HepG2 (cell line): ENCODE results near the gene ZNF444. TPM values are rescaled to one million over a fixed set of nuclear protein-coding genes. Genes with fewer than 3 reads are reported as not detected.

Experiments
- AHR ChIP-seq: IDR thresholded peaks from 2 replicates; pipeline ENCODE4 v1.6.1; 2018; ENCODE audit warnings: missing genetic modification reagents, missing compliant biosample characterization
- CBFB ChIP-seq: sonication (generic); formaldehyde crosslinking; IDR thresholded peaks from 2 replicates; pipeline ENCODE4 v1.4.0; 2020; ENCODE audit warnings: missing genetic modification reagents
- CHCHD3 ChIP-seq: sonication (generic); formaldehyde crosslinking; IDR thresholded peaks from 2 replicates; pipeline ENCODE4 v1.8.0; 2022; ENCODE audit warnings: mild to moderate bottlenecking, missing genetic modification reagents, moderate library complexity
- FOXO1 ChIP-seq: sonication (generic); formaldehyde crosslinking; IDR thresholded peaks from 2 replicates; pipeline ENCODE4 v1.4.0; 2020; ENCODE audit warnings: missing genetic modification reagents
- HMG20B ChIP-seq: conservative IDR thresholded peaks from 2 replicates; pipeline ENCODE4 v1.6.1; 2016; ENCODE audit warnings: missing genetic modification reagents, missing compliant biosample characterization
- KDM3A ChIP-seq: IDR thresholded peaks from 2 replicates; pipeline ENCODE4 v1.6.1; 2018; ENCODE audit warnings: low read depth, missing compliant biosample characterization
- NR1H2 ChIP-seq: sonication (generic); formaldehyde crosslinking; IDR thresholded peaks from 2 replicates; pipeline ENCODE4 v1.8.1; 2022; ENCODE audit warnings: low read depth, missing genetic modification reagents, borderline replicate concordance
- RFXANK ChIP-seq: IDR thresholded peaks from 2 replicates; pipeline ENCODE4 v1.6.1; 2016
- SMARCE1 ChIP-seq: fragments of 450-650 bp; IDR thresholded peaks from 2 replicates; pipeline ENCODE4 v1.6.1; 2017; ENCODE audit warnings: borderline replicate concordance
- SOX5 ChIP-seq: IDR thresholded peaks from 2 replicates; pipeline ENCODE4 v1.6.1; 2016; ENCODE audit warnings: borderline replicate concordance
- TCF7 ChIP-seq: sonication (generic); IDR thresholded peaks from 2 replicates; pipeline ENCODE4 v1.6.1; 2016; ENCODE audit warnings: antibody characterized with exemption, low read depth
- YY1 ChIP-seq: IDR thresholded peaks from 2 replicates; pipeline ENCODE4 v1.6.1; 2011; ENCODE audit warnings: low read length, low read depth, moderate library complexity, mild to moderate bottlenecking; ENCODE audit not compliant: insufficient read depth, insufficient replicate concordance
- ZBTB3 ChIP-seq: sonication (generic); formaldehyde crosslinking; IDR thresholded peaks from 2 replicates; pipeline ENCODE4 v1.4.0; 2020; ENCODE audit warnings: low read depth, mild to moderate bottlenecking, moderate library complexity, missing genetic modification reagents, borderline replicate concordance
- ZNF136 ChIP-seq: sonication (generic); formaldehyde crosslinking; IDR thresholded peaks from 2 replicates; pipeline ENCODE4 v1.8.1; 2022; ENCODE audit warnings: low read depth, mild to moderate bottlenecking, moderate library complexity, missing genetic modification reagents
- ZNF282 ChIP-seq: fragments of 450-650 bp; IDR thresholded peaks from 2 replicates; pipeline ENCODE4 v1.6.1; 2018; ENCODE audit not compliant: partially characterized antibody
- ZNF496 ChIP-seq: sonication (generic); formaldehyde crosslinking; IDR thresholded peaks from 2 replicates; pipeline ENCODE4 v1.8.1; 2023; ENCODE audit warnings: mild to moderate bottlenecking, moderate library complexity, missing genetic modification reagents; ENCODE audit not compliant: insufficient replicate concordance
- ZNF772 ChIP-seq: sonication (generic); formaldehyde crosslinking; IDR thresholded peaks from 2 replicates; pipeline ENCODE4 v1.5.0; 2020; ENCODE audit warnings: mild to moderate bottlenecking, missing genetic modification reagents
- polyA plus RNA-seq, 8 experiments: library from polyadenylated mRNA; depleted of rRNA in 3 of 8; stranded (reverse) in 7 of 8; unstranded in 1 of 8; fragments of >200 nt; fragmentation: Illumina TruSeq in 4 of 8; extraction: Trizol in 4 of 8; gene quantifications; 2 replicates each; pipeline versions ENCODE4 v1.2.1 to v1.2.3, GENCODE V29; 2011 to 2016; ENCODE audit warnings: low read depth in 4 of 8, missing spikeins in 1 of 8, mixed read lengths in 1 of 8; ENCODE audit not compliant: insufficient read depth in 1 of 8
- total RNA-seq, 5 experiments: library from RNA; depleted of rRNA; stranded (reverse); fragments of >200 nt; fragmentation: Illumina TruSeq; extraction: Trizol; gene quantifications; 2 replicates each; pipeline ENCODE4 v1.2.3, GENCODE V29; 2016; ENCODE audit warnings: low read depth in 1 of 5
- TF ChIP-seq, protein P1 (sequence below): sonication (generic); formaldehyde crosslinking; conservative IDR thresholded peaks from 2 replicates; pipeline ENCODE4 v1.8.1; 2023; ENCODE audit warnings: missing genetic modification reagents
- TF ChIP-seq, protein P2 (sequence below): sonication (generic); formaldehyde crosslinking; IDR thresholded peaks from 2 replicates; pipeline ENCODE4 v1.4.0; 2020; ENCODE audit warnings: mild to moderate bottlenecking, missing genetic modification reagents
- TF ChIP-seq, protein P3 (sequence below): sonication (generic); formaldehyde crosslinking; conservative IDR thresholded peaks from 2 replicates; pipeline ENCODE4 v1.4.0; 2020; ENCODE audit warnings: mild to moderate bottlenecking, missing genetic modification reagents, moderate library complexity
- TF ChIP-seq, protein P4 (sequence below): sonication (generic); formaldehyde crosslinking; IDR thresholded peaks from 2 replicates; pipeline ENCODE4 v1.5.0; 2020; ENCODE audit warnings: missing genetic modification reagents
- TF ChIP-seq, protein P5 (sequence below): sonication (generic); formaldehyde crosslinking; IDR thresholded peaks from 2 replicates; pipeline ENCODE4 v1.8.0; 2022; ENCODE audit warnings: mild to moderate bottlenecking, missing genetic modification reagents, moderate library complexity

The ZNF444 gene
- total and polyA plus RNA-seq, 2 of the 13 experiments (the other 11 are each of a cell fraction or from before 2014, with no cell fraction given), result 27.4 to 30.3 TPM

DNA sequence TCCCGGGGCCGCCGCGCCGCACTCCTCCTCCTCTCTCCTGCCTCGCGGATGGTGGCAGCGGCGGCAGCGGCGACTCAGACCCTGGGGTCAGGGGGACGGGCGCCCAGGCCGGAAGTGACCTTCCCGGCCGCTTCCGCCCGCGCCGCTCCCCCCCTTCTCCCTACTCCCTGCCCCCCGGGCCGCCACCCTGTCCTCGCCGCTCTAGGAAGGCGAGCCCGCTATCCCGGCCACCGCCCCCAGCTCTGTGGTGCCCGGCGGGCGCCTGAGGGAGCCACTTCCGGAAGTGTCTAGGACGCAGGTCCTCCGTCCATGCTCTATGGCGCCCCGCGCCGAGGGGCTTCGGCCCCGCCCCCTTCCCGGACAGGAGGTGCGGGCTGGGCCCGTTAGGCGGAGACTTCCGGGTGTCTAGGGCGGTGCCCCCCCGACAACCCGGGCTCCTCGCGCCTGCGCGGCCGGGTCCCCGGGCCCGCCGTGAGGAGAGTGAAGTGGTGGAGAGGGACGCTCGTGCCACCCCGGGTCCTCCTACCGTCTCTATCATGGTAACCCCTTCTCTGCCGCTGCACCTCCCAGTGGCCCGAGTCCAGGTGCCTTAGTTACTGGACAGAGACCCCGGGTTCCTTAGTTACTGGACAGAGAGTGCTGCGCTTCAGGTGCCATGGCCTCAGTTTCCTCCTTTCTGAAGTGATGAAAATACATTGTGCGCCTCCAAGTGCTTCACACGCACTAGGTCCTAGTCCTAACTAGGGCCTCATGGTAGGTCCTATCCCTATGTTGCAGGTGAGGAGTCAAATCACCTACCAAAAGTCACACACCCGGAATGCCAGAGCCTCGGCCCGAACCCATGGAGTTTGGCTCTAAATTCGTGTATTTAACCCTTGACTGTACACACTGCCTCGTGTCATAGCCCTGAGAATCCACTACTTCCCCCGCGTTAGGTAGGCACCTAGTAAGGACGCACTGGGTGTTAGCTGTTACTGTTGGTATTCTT lies 19.6 kb upstream of the ZNF444 start, which contains the start of gene ZNF787 (continued):
- TF ChIP-seq YY1 (peak; percentile 65), RFXANK (CRISPR knock-in tag) (no peak), ZNF496 (CRISPR knock-in tag) (no peak), SMARCE1 (no peak), ZNF136 (CRISPR knock-in tag) (no peak), CHCHD3 (CRISPR knock-in tag) (no peak), NR1H2 (CRISPR knock-in tag) (no peak), HMG20B (CRISPR knock-in tag) (no peak), TCF7 (no peak), KDM3A (peak; percentile 61; the same call in 1 of the 2 replicates), SOX5 (CRISPR knock-in tag) (no peak; the same call in 1 of the 2 replicates), ZNF282 (no peak), ZBTB3 (CRISPR knock-in tag) (no peak), AHR (no peak), FOXO1 (peak; percentile 1; the same call in 1 of the 2 replicates), ZNF772 (CRISPR knock-in tag) (peak; percentile 53; the same call in 1 of the 2 replicates), CBFB (CRISPR knock-in tag) (no peak)
- TF ChIP-seq, protein P1, sequence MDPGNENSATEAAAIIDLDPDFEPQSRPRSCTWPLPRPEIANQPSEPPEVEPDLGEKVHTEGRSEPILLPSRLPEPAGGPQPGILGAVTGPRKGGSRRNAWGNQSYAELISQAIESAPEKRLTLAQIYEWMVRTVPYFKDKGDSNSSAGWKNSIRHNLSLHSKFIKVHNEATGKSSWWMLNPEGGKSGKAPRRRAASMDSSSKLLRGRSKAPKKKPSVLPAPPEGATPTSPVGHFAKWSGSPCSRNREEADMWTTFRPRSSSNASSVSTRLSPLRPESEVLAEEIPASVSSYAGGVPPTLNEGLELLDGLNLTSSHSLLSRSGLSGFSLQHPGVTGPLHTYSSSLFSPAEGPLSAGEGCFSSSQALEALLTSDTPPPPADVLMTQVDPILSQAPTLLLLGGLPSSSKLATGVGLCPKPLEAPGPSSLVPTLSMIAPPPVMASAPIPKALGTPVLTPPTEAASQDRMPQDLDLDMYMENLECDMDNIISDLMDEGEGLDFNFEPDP (CRISPR knock-in tag), result no peak
- TF ChIP-seq, protein P2, sequence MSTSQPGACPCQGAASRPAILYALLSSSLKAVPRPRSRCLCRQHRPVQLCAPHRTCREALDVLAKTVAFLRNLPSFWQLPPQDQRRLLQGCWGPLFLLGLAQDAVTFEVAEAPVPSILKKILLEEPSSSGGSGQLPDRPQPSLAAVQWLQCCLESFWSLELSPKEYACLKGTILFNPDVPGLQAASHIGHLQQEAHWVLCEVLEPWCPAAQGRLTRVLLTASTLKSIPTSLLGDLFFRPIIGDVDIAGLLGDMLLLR, result no peak
- TF ChIP-seq, protein P3, sequence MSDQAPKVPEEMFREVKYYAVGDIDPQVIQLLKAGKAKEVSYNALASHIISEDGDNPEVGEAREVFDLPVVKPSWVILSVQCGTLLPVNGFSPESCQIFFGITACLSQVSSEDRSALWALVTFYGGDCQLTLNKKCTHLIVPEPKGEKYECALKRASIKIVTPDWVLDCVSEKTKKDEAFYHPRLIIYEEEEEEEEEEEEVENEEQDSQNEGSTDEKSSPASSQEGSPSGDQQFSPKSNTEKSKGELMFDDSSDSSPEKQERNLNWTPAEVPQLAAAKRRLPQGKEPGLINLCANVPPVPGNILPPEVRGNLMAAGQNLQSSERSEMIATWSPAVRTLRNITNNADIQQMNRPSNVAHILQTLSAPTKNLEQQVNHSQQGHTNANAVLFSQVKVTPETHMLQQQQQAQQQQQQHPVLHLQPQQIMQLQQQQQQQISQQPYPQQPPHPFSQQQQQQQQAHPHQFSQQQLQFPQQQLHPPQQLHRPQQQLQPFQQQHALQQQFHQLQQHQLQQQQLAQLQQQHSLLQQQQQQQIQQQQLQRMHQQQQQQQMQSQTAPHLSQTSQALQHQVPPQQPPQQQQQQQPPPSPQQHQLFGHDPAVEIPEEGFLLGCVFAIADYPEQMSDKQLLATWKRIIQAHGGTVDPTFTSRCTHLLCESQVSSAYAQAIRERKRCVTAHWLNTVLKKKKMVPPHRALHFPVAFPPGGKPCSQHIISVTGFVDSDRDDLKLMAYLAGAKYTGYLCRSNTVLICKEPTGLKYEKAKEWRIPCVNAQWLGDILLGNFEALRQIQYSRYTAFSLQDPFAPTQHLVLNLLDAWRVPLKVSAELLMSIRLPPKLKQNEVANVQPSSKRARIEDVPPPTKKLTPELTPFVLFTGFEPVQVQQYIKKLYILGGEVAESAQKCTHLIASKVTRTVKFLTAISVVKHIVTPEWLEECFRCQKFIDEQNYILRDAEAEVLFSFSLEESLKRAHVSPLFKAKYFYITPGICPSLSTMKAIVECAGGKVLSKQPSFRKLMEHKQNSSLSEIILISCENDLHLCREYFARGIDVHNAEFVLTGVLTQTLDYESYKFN (CRISPR knock-in tag), result peak; percentile 84
- TF ChIP-seq, protein P4, sequence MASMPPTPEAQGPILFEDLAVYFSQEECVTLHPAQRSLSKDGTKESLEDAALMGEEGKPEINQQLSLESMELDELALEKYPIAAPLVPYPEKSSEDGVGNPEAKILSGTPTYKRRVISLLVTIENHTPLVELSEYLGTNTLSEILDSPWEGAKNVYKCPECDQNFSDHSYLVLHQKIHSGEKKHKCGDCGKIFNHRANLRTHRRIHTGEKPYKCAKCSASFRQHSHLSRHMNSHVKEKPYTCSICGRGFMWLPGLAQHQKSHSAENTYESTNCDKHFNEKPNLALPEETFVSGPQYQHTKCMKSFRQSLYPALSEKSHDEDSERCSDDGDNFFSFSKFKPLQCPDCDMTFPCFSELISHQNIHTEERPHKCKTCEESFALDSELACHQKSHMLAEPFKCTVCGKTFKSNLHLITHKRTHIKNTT (CRISPR knock-in tag), result no peak
- TF ChIP-seq, protein P5, sequence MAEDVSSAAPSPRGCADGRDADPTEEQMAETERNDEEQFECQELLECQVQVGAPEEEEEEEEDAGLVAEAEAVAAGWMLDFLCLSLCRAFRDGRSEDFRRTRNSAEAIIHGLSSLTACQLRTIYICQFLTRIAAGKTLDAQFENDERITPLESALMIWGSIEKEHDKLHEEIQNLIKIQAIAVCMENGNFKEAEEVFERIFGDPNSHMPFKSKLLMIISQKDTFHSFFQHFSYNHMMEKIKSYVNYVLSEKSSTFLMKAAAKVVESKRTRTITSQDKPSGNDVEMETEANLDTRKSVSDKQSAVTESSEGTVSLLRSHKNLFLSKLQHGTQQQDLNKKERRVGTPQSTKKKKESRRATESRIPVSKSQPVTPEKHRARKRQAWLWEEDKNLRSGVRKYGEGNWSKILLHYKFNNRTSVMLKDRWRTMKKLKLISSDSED (CRISPR knock-in tag), result no peak
